Measurements from ENCODE around the gene KIF3B.

The KIF3B gene

DNA sequence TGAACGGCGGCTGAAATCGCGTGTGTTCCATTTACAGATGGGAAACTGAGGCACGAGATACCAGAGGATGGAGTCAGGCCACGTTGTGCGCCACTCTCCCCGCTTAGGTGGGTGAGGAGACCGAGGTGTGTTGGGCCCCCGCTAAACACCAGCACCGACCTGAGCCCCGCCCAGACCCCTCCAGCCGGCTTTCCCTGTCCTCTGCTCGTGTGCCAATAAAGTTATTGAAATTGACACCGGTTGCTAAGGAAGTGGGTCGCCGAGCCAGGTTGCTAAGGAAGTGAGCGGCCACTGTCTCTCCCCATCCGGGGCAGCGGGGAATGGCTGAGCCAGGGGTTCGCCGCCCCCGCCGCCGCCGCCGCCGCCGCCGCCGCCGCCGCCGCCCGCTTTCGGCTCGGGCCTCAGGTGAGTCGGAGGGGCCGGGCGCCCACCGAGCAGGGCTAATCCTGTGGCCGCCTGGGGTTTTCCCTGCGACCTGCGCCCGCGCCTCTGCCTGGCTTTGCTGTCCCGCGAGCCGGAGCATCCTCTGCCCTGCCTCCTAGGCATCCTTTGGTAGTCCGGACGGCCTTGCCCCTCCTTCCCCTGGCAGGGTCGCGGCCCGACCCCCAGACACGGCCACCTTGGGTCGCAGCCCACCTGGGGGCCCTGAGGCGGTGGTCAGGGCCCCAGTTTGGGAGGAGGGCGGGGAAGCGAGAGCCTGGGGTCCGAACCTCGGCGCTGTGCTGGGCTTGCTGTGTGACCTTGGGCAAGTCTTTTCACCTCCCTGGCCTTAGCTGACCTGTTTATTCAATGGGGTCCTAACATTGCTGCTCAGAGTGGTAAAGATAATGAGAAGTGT lies at the start of gene KIF3B:
Gene KIF3B, plus strand, starts transcription at position 291 of the 838 bp plus-strand sequence. CDS start 32,127 bp downstream, outside the sequence.
- Histone ChIP-seq H3K27me3 (replicated peaks; ENCODE audit: insufficient read depth, low read length) (no peaks in the 10 kb centered on the region), H3K9me2 (replicated peaks; ENCODE audit: insufficient read depth, low read length) (no peaks in the 10 kb centered on the region), H3K9ac (ENCODE audit: low read length) (peak within 1 kb of the TSS; percentile 83), H3K4me1 (ENCODE audit: low read length) (peaks cover 7% of the 10 kb centered on the region), H3K4me2 (ENCODE audit: low read depth, low read length) (peak within 1 kb of the TSS; percentile 94), H2AFZ (ENCODE audit: low read length) (peak within 1 kb of the TSS; percentile 94), H3K79me2 (ENCODE audit: low read length) (peaks cover 36% of the 10 kb centered on the region), H3K4me3 (ENCODE audit: low read length) (peak within 1 kb of the TSS; percentile 99), H3K36me3 (replicated peaks; ENCODE audit: insufficient read depth, low read length) (no peaks in the 10 kb centered on the region), H4K20me1 (ENCODE audit: insufficient read depth, low read length) (no peaks in the 10 kb centered on the region), H3K9me3 (replicated peaks; ENCODE audit: insufficient read depth, low read length) (no peaks in the 10 kb centered on the region), H3K27ac (ENCODE audit: low read length) (peak within 1 kb of the TSS; percentile 9; the same call in 1 of the 2 replicates), H3F3A (ENCODE audit: insufficient read depth, low read length) (no peaks in the 10 kb centered on the region)
- DNase-seq = peak; percentile 86
- TF ChIP-seq EZH2phosphoT487 (IDR thresholded peaks at IDR 0.05; ENCODE audit: low read length) (no peak), EZH2 (optimal IDR thresholded peaks at IDR 0.05; ENCODE audit: low read depth, low read length) (no peak)
- TF ChIP-seq, protein P1, sequence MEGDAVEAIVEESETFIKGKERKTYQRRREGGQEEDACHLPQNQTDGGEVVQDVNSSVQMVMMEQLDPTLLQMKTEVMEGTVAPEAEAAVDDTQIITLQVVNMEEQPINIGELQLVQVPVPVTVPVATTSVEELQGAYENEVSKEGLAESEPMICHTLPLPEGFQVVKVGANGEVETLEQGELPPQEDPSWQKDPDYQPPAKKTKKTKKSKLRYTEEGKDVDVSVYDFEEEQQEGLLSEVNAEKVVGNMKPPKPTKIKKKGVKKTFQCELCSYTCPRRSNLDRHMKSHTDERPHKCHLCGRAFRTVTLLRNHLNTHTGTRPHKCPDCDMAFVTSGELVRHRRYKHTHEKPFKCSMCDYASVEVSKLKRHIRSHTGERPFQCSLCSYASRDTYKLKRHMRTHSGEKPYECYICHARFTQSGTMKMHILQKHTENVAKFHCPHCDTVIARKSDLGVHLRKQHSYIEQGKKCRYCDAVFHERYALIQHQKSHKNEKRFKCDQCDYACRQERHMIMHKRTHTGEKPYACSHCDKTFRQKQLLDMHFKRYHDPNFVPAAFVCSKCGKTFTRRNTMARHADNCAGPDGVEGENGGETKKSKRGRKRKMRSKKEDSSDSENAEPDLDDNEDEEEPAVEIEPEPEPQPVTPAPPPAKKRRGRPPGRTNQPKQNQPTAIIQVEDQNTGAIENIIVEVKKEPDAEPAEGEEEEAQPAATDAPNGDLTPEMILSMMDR (IDR thresholded peaks at IDR 0.05; ENCODE audit: low read length) = no peak

DNA sequence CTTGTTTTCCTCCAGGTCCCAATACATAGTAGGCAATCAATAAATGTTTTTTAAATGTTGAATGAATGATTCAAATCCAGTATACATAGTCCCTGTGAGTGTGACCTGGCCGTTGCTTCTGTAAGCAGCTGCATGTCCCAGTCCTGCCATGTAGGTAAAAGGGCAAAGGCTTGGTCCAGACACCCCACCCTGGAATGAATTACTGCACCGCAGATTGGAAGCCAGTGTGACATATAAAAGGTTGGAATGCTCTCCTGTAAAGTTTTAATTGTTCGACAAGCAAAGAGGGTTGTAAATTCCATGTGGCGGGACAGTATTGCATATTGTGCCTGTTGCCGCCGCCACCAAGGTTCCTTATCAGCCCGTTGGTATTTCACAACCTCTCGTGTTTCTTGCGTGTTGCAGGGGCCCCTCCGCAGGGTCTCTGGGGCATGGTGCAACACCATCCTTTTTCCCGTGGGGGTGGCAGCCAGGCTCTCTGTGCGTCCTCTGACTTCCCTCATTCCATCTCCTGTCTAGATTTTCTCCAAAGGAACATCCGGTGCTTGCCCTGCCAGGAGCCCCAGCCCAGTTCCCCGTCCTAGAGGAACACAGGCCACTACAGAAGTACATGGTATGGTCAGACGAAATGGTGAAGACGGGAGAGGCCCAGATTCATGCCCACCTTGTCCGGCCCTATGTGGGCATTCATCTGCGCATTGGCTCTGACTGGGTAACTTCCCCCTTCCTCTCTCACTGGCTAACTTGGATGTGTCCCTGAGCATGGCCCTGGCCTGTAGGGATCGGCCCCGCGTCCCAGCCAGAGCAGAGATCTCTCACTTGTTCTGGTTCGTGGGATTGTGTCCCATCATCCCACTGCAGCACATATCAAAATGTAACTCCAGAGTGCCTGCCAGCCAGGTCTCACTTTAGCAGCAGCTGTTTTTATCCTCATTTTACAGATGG lies 49.4 kb upstream of the KIF3B start:
- H3K36me3 ChIP-seq (replicated peaks; ENCODE audit: insufficient read depth, low read length) = no peaks in the 10 kb centered on the region; the same call in 1 of the 2 replicates
- peaks cover 15% of the 10 kb centered on the region for H3F3A ChIP-seq (ENCODE audit: insufficient read depth, low read length)
- no peaks in the 10 kb centered on the region for H3K9me3 ChIP-seq (replicated peaks; ENCODE audit: insufficient read depth, low read length)
- H3K4me1 ChIP-seq (ENCODE audit: low read length) = peaks cover 13% of the 10 kb centered on the region
- no peaks in the 10 kb centered on the region for H4K20me1 ChIP-seq (ENCODE audit: insufficient read depth, low read length)
- H3K9me2 ChIP-seq (replicated peaks; ENCODE audit: insufficient read depth, low read length) = no peaks in the 10 kb centered on the region
- no peak overlapping the region for H3K4me3 ChIP-seq (ENCODE audit: low read length)
- no peaks in the 10 kb centered on the region for H3K27me3 ChIP-seq (replicated peaks; ENCODE audit: insufficient read depth, low read length)
- no peak for TF ChIP-seq EZH2 (optimal IDR thresholded peaks at IDR 0.05; ENCODE audit: low read depth, low read length)
- TF ChIP-seq, protein P1 (IDR thresholded peaks at IDR 0.05; ENCODE audit: low read length) = no peak
- TF ChIP-seq EZH2phosphoT487 (IDR thresholded peaks at IDR 0.05; ENCODE audit: low read length) = no peak
- DNase-seq = no peak
- no peaks in the 10 kb centered on the region for H3K79me2 ChIP-seq (ENCODE audit: low read length)
- no peak overlapping the region for H3K27ac ChIP-seq (ENCODE audit: low read length)
- H3K9ac ChIP-seq (ENCODE audit: low read length) = no peak overlapping the region
- no peak overlapping the region for H3K4me2 ChIP-seq (ENCODE audit: low read depth, low read length)
- no peak overlapping the region for H2AFZ ChIP-seq (ENCODE audit: low read length)

DNA sequence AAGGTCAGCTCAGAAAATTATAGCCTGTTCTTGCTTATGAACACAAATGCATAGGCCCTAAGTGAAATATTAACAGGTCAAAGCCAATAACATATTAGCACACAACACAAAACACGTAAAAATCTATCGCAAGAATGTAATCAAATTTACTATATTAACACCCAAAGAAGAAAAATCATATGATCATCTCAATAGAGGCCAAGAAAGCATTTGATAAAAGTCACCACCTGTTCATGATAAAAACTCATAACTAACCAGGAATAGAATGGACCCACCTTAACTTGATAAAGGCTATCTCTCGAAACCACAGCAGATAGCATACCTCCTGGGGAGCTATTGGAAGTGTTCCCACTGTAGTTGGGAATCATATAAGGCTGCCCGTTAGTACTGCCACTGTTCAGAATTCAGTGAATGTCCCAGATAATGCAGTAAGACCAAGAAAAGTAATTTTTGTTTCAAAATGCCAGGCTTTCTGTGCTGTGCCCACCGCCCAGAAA lies 48.2 kb upstream of the KIF3B start:
- no peaks in the 10 kb centered on the region for H3K27me3 ChIP-seq (replicated peaks; ENCODE audit: insufficient read depth, low read length)
- TF ChIP-seq EZH2 (optimal IDR thresholded peaks at IDR 0.05; ENCODE audit: low read depth, low read length) (no peak), EZH2phosphoT487 (IDR thresholded peaks at IDR 0.05; ENCODE audit: low read length) (no peak)
- TF ChIP-seq, protein P1 (IDR thresholded peaks at IDR 0.05; ENCODE audit: low read length) = no peak
- no peaks in the 10 kb centered on the region for H3K36me3 ChIP-seq (replicated peaks; ENCODE audit: insufficient read depth, low read length)
- H3K27ac ChIP-seq (ENCODE audit: low read length) = no peak overlapping the region
- H3K79me2 ChIP-seq (ENCODE audit: low read length) = no peaks in the 10 kb centered on the region
- H3K4me1 ChIP-seq (ENCODE audit: low read length) = peaks cover 13% of the 10 kb centered on the region
- no peaks in the 10 kb centered on the region for H4K20me1 ChIP-seq (ENCODE audit: insufficient read depth, low read length)
- no peaks in the 10 kb centered on the region for H3K9me3 ChIP-seq (replicated peaks; ENCODE audit: insufficient read depth, low read length)
- H3K9ac ChIP-seq (ENCODE audit: low read length) = no peak overlapping the region
- peaks cover 15% of the 10 kb centered on the region for H3F3A ChIP-seq (ENCODE audit: insufficient read depth, low read length)
- no peak overlapping the region for H2AFZ ChIP-seq (ENCODE audit: low read length)
- no peak overlapping the region for H3K4me2 ChIP-seq (ENCODE audit: low read depth, low read length)
- H3K9me2 ChIP-seq (replicated peaks; ENCODE audit: insufficient read depth, low read length) = no peaks in the 10 kb centered on the region
- no peak overlapping the region for H3K4me3 ChIP-seq (ENCODE audit: low read length)
- DNase-seq = no peak
